8988T (cell line): ENCODE data around the gene GTPBP6.
"Not testable (repeated sequence)": the region's sequence is repeated elsewhere in the genome, so short reads cannot be mapped to it uniquely, and the experiment has no call there.

Source experiments
- DNase-seq: peaks from one replicate; pipeline ENCODE4 v3.0.0; 2011

Gene GTPBP6

DNA sequence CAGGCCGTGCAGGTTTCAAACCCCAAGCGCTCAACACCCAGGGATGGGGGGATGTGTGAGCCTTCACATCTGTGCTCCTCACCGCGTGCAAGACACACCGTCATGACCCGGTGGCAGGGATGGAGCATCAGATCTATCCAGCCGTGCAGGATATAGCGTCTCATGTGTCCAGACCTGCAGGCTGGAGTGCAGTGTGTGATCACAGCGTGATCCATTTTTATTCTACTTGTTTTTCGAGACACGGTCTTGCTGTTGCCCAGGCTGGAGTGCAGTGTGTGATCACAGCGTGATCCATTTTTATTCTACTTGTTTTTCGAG, 32.7 kb upstream of the GTPBP6 start:
- not testable (repeated sequence) for DNase-seq

DNA sequence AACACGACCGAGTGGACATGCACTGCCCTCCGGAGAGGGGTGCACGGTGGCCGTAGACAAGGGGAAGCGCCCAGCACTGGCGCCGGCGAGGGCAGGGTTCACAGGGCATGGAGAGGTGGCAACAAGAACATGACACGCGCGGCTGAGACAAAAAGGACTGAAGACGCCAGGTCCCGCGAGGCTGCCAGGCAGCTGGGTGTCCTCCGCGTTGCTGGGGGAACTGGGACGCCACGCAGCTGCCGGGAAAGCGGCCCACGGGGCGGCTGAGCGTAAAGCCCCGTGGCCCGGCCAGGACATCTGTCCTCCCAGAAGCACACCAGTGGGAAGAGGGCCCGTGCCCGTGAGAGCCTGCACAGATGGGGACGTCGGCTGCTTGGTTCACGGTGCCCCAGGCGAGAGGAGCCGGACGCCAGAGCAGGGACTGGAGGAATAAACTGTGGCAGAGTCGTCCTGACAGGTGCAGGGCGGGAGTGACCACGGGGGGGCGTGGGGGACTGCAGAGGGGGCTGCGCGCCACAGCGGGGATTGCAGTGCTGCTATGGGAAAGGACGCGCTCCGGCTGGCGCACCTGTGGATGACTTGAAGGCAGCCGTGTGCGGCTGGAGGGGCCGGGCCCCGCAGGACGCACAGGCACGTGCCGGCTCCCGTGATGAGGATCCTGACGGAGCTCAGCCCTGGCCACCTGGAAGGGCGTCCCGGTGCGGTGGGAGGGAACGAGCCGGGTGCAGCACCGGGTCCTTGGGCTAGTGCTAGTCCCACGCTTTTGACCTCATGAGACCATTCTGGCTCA, 32.1 kb upstream of the GTPBP6 start:
- no peak for DNase-seq

- DNase-seq = no peak
These were observed 31.5 kb upstream of the GTPBP6 start for GRCh38 chrX:350148-350533.

DNA sequence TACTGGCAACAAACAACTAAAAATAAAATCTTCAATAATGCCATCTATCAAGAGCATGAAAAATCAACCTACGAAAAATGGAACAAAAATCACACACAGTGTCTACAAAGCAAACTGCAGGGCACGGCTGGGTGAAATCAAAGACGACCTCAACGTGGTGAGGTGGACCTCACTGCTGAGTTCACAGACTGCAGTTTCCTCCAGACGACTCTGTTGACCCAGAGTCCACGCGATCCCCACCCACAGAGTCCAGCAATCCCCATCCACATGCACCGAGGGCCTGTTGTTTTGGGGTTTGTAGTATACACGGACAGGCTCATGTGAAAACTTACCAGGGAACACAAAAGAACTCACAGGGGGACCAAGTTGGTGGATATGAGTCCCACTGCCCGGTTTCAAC, 31.1 kb upstream of the GTPBP6 start:
- no peak for DNase-seq

DNA sequence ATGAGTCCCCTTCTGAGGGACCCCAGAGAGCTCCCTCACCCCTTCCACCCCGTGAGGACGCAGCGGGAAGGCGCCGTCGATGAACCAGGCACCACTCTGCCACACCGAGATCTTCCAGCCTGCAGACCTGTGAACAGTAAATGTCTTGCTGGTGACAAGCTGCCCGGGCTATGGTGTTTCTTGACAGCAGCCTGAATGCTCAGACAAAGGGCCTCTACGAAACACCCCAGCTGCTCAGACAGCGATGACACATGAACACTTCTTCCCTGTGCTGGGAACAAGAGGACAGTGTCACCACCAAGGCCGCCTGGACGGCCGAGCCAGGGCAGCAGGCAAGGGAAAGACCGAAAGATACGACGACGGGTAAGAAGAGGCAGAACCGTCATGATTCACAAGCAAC, 30.6 kb upstream of the GTPBP6 start:
- no peak for DNase-seq

- no peak for DNase-seq
These were observed 30.0 kb upstream of the GTPBP6 start for GRCh38 chrX:348461-349117.

DNA sequence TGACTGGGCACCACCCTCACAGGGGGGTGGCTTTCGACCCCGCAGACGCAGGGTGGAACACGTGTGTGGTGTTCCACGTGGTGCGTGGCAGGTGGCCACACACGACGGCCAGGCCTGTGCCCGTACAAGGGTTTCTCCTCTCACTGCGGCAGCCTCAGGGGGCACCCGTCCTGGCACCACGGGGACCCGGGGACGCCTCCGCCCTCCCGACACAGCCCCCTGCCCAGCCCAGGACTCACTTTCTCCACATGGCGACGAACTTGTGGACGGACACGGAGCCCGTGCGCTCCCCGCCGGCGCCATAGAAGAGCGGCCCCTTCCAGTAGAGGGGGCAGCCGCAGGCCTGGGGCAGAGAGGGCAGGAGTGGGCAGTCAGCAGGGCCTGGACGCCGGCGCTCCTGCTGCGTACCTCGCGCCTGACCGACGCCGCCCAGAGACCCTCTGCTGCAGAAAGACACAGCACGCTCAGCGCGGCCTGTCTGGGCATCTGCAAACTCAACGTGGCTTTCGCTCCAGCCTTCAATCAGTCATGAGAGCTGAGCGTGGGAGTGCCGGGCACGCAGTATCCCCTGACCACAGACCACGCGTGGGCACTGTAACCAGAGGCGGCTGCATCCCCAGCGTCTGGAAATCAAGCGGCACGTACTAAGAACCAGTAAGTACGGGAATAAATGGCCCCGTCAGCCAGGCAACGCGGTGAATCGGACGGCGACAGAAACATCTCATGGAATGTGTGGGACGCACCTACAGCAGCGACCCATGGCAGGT, 28.9 kb upstream of the GTPBP6 start:
- DNase-seq = no peak

DNA sequence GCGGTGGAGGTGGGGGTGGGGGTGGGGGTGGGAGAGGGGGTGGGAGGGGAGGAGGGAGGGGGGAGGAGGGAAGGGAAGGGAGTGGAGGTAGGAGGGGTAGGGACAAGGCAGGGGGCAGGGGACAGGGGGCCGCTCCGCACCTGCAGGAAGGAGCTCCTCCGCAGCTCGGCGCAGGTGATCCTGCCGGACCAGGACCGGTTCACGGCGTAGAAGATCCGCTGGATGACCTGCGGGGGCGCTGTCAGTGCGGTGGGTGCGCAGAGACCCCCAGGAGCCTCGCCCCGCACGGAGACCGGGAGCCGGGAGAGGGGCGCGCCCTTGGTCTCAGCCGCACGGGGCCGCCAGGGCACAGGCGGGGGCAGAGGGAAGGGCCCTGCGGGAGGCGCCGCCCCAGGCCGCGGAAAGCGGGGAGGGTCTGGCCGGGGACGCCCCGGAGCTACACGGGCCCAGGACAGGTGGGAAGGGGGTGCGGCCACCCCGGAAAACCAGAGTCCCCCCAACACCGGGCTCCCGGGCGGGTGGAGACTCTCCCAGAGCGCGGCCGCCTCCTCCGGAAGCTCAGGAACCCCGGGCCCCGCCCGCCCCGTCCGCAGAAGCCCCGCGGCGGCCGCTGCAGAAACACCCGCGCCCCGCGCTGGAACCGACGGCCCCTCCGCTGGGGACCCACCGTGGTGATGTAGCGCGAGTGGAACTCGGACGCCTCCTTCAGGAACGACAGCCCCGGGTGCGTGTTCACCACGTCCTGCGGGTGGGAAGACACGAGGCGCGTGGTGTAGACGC, 27.6 kb upstream of the GTPBP6 start:
- DNase-seq = no peak

DNA sequence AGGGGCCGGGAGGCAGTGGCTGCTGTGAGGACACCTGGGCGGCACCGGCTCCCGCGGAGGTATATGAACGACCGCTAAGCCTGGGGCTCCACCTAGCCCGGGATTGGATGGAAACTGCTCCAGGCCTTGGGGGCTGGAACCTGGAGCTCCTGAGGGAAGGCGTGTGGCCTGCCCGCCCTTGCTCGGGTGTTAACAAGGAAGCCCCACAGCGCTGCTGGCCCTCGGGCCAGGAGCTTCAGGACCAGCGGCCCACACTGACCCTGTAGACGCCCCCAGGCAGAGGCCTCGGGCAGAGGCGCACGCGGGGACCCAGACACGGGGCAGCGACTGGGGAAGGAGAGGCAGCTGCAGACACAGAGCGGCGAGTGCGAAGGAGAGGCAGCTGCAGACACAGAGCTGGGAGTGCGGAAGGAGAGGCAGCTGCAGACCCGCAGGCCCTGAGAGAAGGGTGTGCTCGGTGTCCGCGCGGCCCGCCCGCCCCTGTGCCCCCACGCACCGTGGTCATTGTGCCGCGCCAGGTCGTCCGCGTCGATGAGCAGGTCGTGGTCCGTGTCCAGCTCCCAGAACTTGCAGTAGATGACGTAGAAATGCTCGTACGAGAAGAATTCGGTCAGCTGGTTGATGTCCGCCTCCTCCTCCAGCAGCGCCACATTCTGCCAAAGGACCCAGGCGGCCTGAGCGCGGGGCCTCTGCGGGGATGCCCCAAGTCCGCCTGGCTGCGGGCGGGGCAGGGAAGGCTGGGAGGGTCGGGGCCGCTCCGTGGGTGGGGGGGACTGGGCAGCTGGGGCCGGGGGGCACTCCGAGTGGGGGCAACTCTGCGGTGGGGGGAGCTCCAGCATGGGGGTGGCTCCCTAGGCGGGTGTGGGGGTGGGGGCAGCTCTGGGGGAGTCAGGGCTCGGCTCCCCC, 26.7 kb upstream of the GTPBP6 start:
- no peak for DNase-seq

GRCh38 chrX:344371-344901, 25.8 kb upstream of the GTPBP6 start:
- DNase-seq = no peak

GRCh38 chrX:341541-342101, 23.0 kb upstream of the GTPBP6 start:
- no peak for DNase-seq

- no peak for DNase-seq
These were observed 22.2 kb upstream of the GTPBP6 start for GRCh38 chrX:340641-341423.

GRCh38 chrX:340121-340520, 21.5 kb upstream of the GTPBP6 start:
- DNase-seq = no peak

DNA sequence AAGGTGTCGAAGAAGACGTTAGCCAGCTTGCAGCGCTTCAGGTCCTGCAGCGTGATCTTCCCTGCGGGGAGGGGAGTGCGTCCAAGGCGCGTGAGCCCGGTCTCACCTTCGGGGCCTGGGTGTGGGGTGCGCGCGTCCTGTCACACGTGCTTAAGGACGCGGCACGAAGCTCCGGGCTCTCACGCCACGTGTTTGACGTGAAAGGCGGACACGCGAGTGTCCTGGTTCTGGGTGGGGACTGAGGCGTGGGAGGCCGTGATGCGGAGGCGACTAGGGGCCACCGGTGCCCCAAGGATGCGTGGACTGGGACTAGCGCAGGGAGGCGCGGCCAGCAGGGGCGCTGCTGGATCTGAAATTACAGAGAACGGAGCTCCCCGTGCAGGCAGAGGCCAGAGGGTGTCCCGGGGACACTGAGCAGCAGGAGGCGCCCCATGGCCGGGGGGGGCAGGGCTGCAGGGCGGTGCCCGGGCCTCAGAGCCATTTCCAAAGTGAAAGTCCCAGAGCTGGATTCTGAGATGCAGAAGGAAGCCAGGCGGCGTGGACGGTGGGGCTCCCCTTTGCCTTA, 20.3 kb upstream of the GTPBP6 start:
- DNase-seq = no peak

DNA sequence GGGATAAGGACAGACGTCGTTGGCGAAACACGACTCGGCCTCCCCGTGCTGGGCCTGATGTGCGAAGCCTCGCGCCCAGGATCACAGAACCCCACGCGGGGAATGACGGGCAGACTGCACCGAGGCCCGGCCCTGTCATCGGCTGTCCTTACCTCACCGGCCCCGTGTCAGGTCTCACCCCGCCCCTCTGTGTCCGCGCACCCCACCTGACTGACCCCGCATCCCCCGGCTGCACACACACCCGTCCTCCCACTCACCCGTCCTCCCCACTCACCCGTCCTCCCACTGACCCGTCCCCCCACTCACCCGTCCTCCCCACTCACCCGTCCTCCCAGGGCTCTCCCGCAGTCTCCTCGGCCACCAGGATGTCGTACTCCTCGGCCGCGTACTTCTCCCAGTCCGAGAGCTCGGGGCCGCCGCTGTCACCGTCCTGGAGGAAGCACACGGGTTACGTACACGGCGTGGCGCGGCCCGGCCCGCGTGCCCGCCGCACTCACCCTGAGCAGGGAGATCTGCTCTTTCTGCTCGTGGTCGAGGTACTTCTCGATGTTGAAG, 19.8 kb upstream of the GTPBP6 start:
- no peak for DNase-seq

GRCh38 chrX:337331-337831, 18.8 kb upstream of the GTPBP6 start:
- no peak for DNase-seq

DNA sequence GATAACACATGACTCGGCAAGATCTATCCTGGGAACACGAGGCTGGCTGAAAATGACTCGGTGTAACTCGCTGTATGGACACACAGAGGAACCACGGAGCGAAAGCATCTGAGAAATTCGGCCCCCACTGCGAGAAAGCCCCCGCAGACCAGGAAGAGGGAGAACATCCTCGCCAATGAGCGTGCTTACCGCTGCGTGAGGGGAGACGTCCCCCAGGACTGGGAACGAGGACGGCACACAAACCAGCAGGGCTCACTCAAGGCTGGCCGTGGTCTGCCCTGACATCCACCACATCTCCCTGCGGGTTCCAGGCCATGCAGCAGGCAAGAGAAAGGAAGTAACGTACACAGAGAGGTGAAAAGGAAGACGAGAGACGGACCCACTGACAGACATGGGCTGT, 17.6 kb upstream of the GTPBP6 start:
- no peak for DNase-seq

GRCh38 chrX:335758-336155, 17.2 kb upstream of the GTPBP6 start:
- no peak for DNase-seq

GRCh38 chrX:334971-335757, 16.6 kb upstream of the GTPBP6 start:
- DNase-seq = no peak
